ENCODE data around the gene COPZ2. TPM values are rescaled to one million over a fixed set of nuclear protein-coding genes. Genes with fewer than 3 reads are reported as not detected.

Gene COPZ2
- polyA plus RNA-seq, 1 of the 3 experiments (the other 2 are of a cell fraction): 36.9 TPM

GRCh38 chr17:48013876-48014594 is 23.6 kb downstream of the COPZ2 start (continued):
- TF ChIP-seq FOXM1 (IDR thresholded peaks at IDR 0.05; ENCODE audit: low read depth): no peak
- TF ChIP-seq JUND (IDR thresholded peaks at IDR 0.05): no peak
- TF ChIP-seq TAF1 (IDR thresholded peaks at IDR 0.05; ENCODE audit: borderline replicate concordance, low read depth, low read length): no peak
- TF ChIP-seq, protein P1, sequence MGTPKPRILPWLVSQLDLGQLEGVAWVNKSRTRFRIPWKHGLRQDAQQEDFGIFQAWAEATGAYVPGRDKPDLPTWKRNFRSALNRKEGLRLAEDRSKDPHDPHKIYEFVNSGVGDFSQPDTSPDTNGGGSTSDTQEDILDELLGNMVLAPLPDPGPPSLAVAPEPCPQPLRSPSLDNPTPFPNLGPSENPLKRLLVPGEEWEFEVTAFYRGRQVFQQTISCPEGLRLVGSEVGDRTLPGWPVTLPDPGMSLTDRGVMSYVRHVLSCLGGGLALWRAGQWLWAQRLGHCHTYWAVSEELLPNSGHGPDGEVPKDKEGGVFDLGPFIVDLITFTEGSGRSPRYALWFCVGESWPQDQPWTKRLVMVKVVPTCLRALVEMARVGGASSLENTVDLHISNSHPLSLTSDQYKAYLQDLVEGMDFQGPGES (IDR thresholded peaks at IDR 0.05; ENCODE audit: low read depth, low read length): no peak
- no peak for TF ChIP-seq MEF2A (IDR thresholded peaks at IDR 0.05; ENCODE audit: borderline replicate concordance, low read depth)

GRCh38 chr17:48012654-48013053 is 24.9 kb downstream of the COPZ2 start:
- no peaks in the 10 kb centered on the region for H3K9me3 ChIP-seq
- POLR2A ChIA-PET: interaction anchor here (0.8 to 10.5 kb wide), 12 partner anchors 11 to 88 kb away, joined by 3 to 223 read pairs (median 6); partner anchors contain the start of gene CDK5RAP3
- H4K20me1 ChIP-seq (ENCODE audit: insufficient read depth): no peaks in the 10 kb centered on the region
- no peak overlapping the region; the same call in 1 of the 2 replicates for H2AFZ ChIP-seq (ENCODE audit: low read depth)
- H3K9ac ChIP-seq: no peak overlapping the region
- no peak overlapping the region for H3K4me2 ChIP-seq
- peaks cover 19 to 55% of the 10 kb centered on the region in 2 experiments for H3K4me1 ChIP-seq (ENCODE audit: control insufficient read depth in 1 of 2, insufficient read depth in 2 of 2, low read depth in 1 of 2, low read length in 1 of 2)
- no peaks in the 10 kb centered on the region for H3K9me2 ChIP-seq
- no peak overlapping the region for H3K4me3 ChIP-seq (ENCODE audit: low read depth in 2 of 2, low read length in 1 of 2)
- peaks cover 2% of the 10 kb centered on the region for H3F3A ChIP-seq (replicated peaks; ENCODE audit: insufficient read depth)
- DNase-seq: no peak
- H3K36me3 ChIP-seq (replicated peaks in 1 of 2; ENCODE audit: control insufficient read depth in 1 of 2, insufficient read depth in 2 of 2, low read length in 1 of 2): no peaks in the 10 kb centered on the region
- 69% methylated on average over 3 of the region's 5 CpGs for WGBS (ENCODE audit: low lambda C conversion rate)
- H3K27me3 ChIP-seq (ENCODE audit: insufficient read depth): no peaks in the 10 kb centered on the region
- H3K79me2 ChIP-seq (ENCODE audit: insufficient read depth): no peaks in the 10 kb centered on the region
- 0 out of 2 replicates have a peak, but pooled peaks have one; percentile 11 for TF ChIP-seq FOXJ3 (CRISPR knock-in tag; IDR thresholded peaks at IDR 0.05)
- TF ChIP-seq, protein P1 (IDR thresholded peaks at IDR 0.05; ENCODE audit: low read depth, low read length): no peak
- CTCF ChIA-PET: interaction anchor here (1.1 to 31.3 kb wide), 4 partner anchors 14 to 62 kb away, joined by 5 to 1752 read pairs (median 848); partner anchors contain the start of genes CDK5RAP3, NFE2L1, PNPO and PRR15L
- peak overlapping the region in 1 of 2 experiments; percentile 100; a peak in 3 of 4 replicates for H3K27ac ChIP-seq (ENCODE audit: low read depth in 2 of 2, low read length in 1 of 2)

- DNase-seq: peak; percentile 95
- 27% methylated on average over 33 of the region's 34 CpGs for WGBS (ENCODE audit: low lambda C conversion rate)
- H3K9me2 ChIP-seq: no peaks in the 10 kb centered on the region
- POLR2A ChIA-PET: interaction anchor here (0.8 to 10.5 kb wide), 12 partner anchors 10 to 88 kb away, joined by 3 to 223 read pairs (median 6); partner anchors contain the start of gene CDK5RAP3
- peak; percentile 19; the same call in 1 of the 2 replicates for TF ChIP-seq SIN3A (IDR thresholded peaks at IDR 0.05; ENCODE audit: borderline replicate concordance, low read depth, low read length)
- TF ChIP-seq MXI1 (IDR thresholded peaks at IDR 0.05; ENCODE audit: low read depth, low read length): peak; percentile 98
- no peak for TF ChIP-seq FOXM1 (IDR thresholded peaks at IDR 0.05; ENCODE audit: low read depth)
- peak; percentile 79 for TF ChIP-seq CHD2 (IDR thresholded peaks at IDR 0.05; ENCODE audit: low read length, partially characterized antibody)
- no peak for TF ChIP-seq RAD21 (IDR thresholded peaks at IDR 0.05; ENCODE audit: low read length)
- no peak for TF ChIP-seq RXRA (IDR thresholded peaks at IDR 0.05; ENCODE audit: borderline replicate concordance, low read depth)
- peak; percentile 54 for TF ChIP-seq GATA2 (CRISPR knock-in tag; IDR thresholded peaks at IDR 0.05)
- TF ChIP-seq RFX5 (IDR thresholded peaks at IDR 0.05; ENCODE audit: low read length): peak; percentile 81
- TF ChIP-seq MAX (IDR thresholded peaks at IDR 0.05; ENCODE audit: low read depth): peak; percentile 56; the same call in 1 of the 2 replicates
- TF ChIP-seq FOXJ3 (CRISPR knock-in tag; IDR thresholded peaks at IDR 0.05): peak; percentile 51; the same call in 1 of the 2 replicates
- TF ChIP-seq FOSL2 (IDR thresholded peaks at IDR 0.05; ENCODE audit: borderline replicate concordance, low read depth): no peak
- peak in 1 of 2 experiments; percentile 72; a peak in 1 of 4 replicates for TF ChIP-seq EP300 (IDR thresholded peaks at IDR 0.05; ENCODE audit: borderline replicate concordance in 1 of 2, low read depth in 1 of 2, low read length in 1 of 2)
- TF ChIP-seq TCF12 (IDR thresholded peaks at IDR 0.05): peak; percentile 65; the same call in 1 of the 2 replicates
- no peak; the same call in 1 of the 2 replicates for TF ChIP-seq NRF1 (IDR thresholded peaks at IDR 0.05; ENCODE audit: low read depth, low read length)
- no peak; the same call in 1 of the 2 replicates for TF ChIP-seq CTCF (IDR thresholded peaks at IDR 0.05)
- peak overlapping the region; percentile 42 to 51 for H3K4me3 ChIP-seq (ENCODE audit: low read depth in 2 of 2, low read length in 1 of 2)
- H3K9me3 ChIP-seq: no peaks in the 10 kb centered on the region
- peak overlapping the region; percentile 82 for H3K4me2 ChIP-seq
- H3K27ac ChIP-seq (ENCODE audit: low read depth in 2 of 2, low read length in 1 of 2): peak overlapping the region in 1 of 2 experiments; percentile 100; a peak in 2 of 4 replicates
- H2AFZ ChIP-seq (ENCODE audit: low read depth): peak overlapping the region; percentile 60
- no peaks in the 10 kb centered on the region for H3K36me3 ChIP-seq (replicated peaks in 1 of 2; ENCODE audit: control insufficient read depth in 1 of 2, insufficient read depth in 2 of 2, low read length in 1 of 2)
- peaks cover 3% of the 10 kb centered on the region for H3F3A ChIP-seq (replicated peaks; ENCODE audit: insufficient read depth)
- H3K79me2 ChIP-seq (ENCODE audit: insufficient read depth): no peaks in the 10 kb centered on the region
- H3K27me3 ChIP-seq (ENCODE audit: insufficient read depth): no peaks in the 10 kb centered on the region
- CTCF ChIA-PET: interaction anchor here (1.0 to 31.3 kb wide), 6 partner anchors 9 to 257 kb away, joined by 4 to 1752 read pairs (median 250); partner anchors contain the start of genes CDK5RAP3, NFE2L1, PNPO and PRR15L
- peak overlapping the region; percentile 24; the same call in 1 of the 2 replicates for H3K9ac ChIP-seq
- no peaks in the 10 kb centered on the region for H4K20me1 ChIP-seq (ENCODE audit: insufficient read depth)
- H3K4me1 ChIP-seq (ENCODE audit: control insufficient read depth in 1 of 2, insufficient read depth in 2 of 2, low read depth in 1 of 2, low read length in 1 of 2): peaks cover 15 to 54% of the 10 kb centered on the region in 2 experiments
Observed at GRCh38 chr17:48012151-48012520, 25.5 kb downstream of the COPZ2 start.

Measured in SK-N-SH (cell line).